ENCODE measurements around the gene DUXB.

The DUXB gene

GRCh38 chr16:75710344-75710743 is 9.1 kb upstream of the DUXB start:
- no peaks in the 10 kb centered on the region for H4K20me1 ChIP-seq (ENCODE audit: low read depth, low read length)
- H3K4me3 ChIP-seq (ENCODE audit: insufficient read depth, low read length, poor library complexity, severe bottlenecking): no peak overlapping the region
- peaks cover 28% of the 10 kb centered on the region; the same call in 1 of the 2 replicates for H3K9me3 ChIP-seq (ENCODE audit: insufficient read depth, low read length)
- H3K4me2 ChIP-seq (ENCODE audit: low read depth, low read length, poor library complexity, severe bottlenecking): no peak overlapping the region
- H3K27me3 ChIP-seq (ENCODE audit: low read length): no peaks in the 10 kb centered on the region
- no peak for TF ChIP-seq CTCF (IDR thresholded peaks at IDR 0.05; ENCODE audit: insufficient read depth, low read length, poor library complexity, severe bottlenecking)
- no peak for TF ChIP-seq EZH2phosphoT487 (conservative IDR thresholded peaks at IDR 0.05; ENCODE audit: low read length)
- no peaks in the 10 kb centered on the region; the same call in 1 of the 2 replicates for H3K36me3 ChIP-seq (ENCODE audit: low read length)
- H2AFZ ChIP-seq (ENCODE audit: low read depth, low read length, severe bottlenecking): no peak overlapping the region
- H3K79me2 ChIP-seq (ENCODE audit: insufficient read depth, low read length): no peaks in the 10 kb centered on the region
- H3K27ac ChIP-seq (ENCODE audit: low read depth, low read length): no peak overlapping the region
- H3F3A ChIP-seq (ENCODE audit: insufficient read depth): no peaks in the 10 kb centered on the region
- no peak overlapping the region for H3K9ac ChIP-seq (ENCODE audit: low read length)
- no peaks in the 10 kb centered on the region for H3K9me2 ChIP-seq (replicated peaks; ENCODE audit: insufficient read depth, low read length)

- H3K36me3 ChIP-seq (ENCODE audit: low read length): no peaks in the 10 kb centered on the region
- no peak overlapping the region for H2AFZ ChIP-seq (ENCODE audit: low read depth, low read length, severe bottlenecking)
- H3F3A ChIP-seq (ENCODE audit: insufficient read depth): no peaks in the 10 kb centered on the region
- H3K79me2 ChIP-seq (ENCODE audit: insufficient read depth, low read length): no peaks in the 10 kb centered on the region
- no peak overlapping the region for H3K9ac ChIP-seq (ENCODE audit: low read length)
- no peak overlapping the region for H3K27ac ChIP-seq (ENCODE audit: low read depth, low read length)
- H3K27me3 ChIP-seq (ENCODE audit: low read length): no peaks in the 10 kb centered on the region
- H3K4me3 ChIP-seq (ENCODE audit: insufficient read depth, low read length, poor library complexity, severe bottlenecking): no peak overlapping the region
- H3K9me3 ChIP-seq (ENCODE audit: insufficient read depth, low read length): no peaks in the 10 kb centered on the region
- no peaks in the 10 kb centered on the region for H3K9me2 ChIP-seq (replicated peaks; ENCODE audit: insufficient read depth, low read length)
- TF ChIP-seq EZH2phosphoT487 (conservative IDR thresholded peaks at IDR 0.05; ENCODE audit: low read length) (no peak), CTCF (IDR thresholded peaks at IDR 0.05; ENCODE audit: insufficient read depth, low read length, poor library complexity, severe bottlenecking) (no peak)
- H4K20me1 ChIP-seq (ENCODE audit: low read depth, low read length): no peaks in the 10 kb centered on the region
- H3K4me2 ChIP-seq (ENCODE audit: low read depth, low read length, poor library complexity, severe bottlenecking): no peak overlapping the region
Measured at GRCh38 chr16:75703306-75703705, 2.0 kb upstream of the DUXB start.

GRCh38 chr16:75702242-75702641 is 981 bp upstream of the DUXB start:
- no peaks in the 10 kb centered on the region for H3K9me2 ChIP-seq (replicated peaks; ENCODE audit: insufficient read depth, low read length)
- H3K79me2 ChIP-seq (ENCODE audit: insufficient read depth, low read length): no peaks in the 10 kb centered on the region
- H3K4me3 ChIP-seq (ENCODE audit: insufficient read depth, low read length, poor library complexity, severe bottlenecking): no peak overlapping the region
- no peaks in the 10 kb centered on the region for H3K36me3 ChIP-seq (ENCODE audit: low read length)
- H2AFZ ChIP-seq (ENCODE audit: low read depth, low read length, severe bottlenecking): no peak overlapping the region
- no peaks in the 10 kb centered on the region for H3K27me3 ChIP-seq (ENCODE audit: low read length)
- H3K9me3 ChIP-seq (ENCODE audit: insufficient read depth, low read length): no peaks in the 10 kb centered on the region
- no peaks in the 10 kb centered on the region for H3F3A ChIP-seq (ENCODE audit: insufficient read depth)
- H3K4me2 ChIP-seq (ENCODE audit: low read depth, low read length, poor library complexity, severe bottlenecking): no peak overlapping the region
- no peak overlapping the region for H3K27ac ChIP-seq (ENCODE audit: low read depth, low read length)
- H3K9ac ChIP-seq (ENCODE audit: low read length): no peak overlapping the region
- TF ChIP-seq EZH2phosphoT487 (conservative IDR thresholded peaks at IDR 0.05; ENCODE audit: low read length) (no peak), CTCF (IDR thresholded peaks at IDR 0.05; ENCODE audit: insufficient read depth, low read length, poor library complexity, severe bottlenecking) (no peak)
- no peaks in the 10 kb centered on the region for H4K20me1 ChIP-seq (ENCODE audit: low read depth, low read length)
